ENCODE data around the gene LTBR.

Gene LTBR

GRCh38 chr12:6374028-6374785 is 9.8 kb upstream of the LTBR start:
- peaks cover 4% of the 10 kb centered on the region for H3K36me3 ChIP-seq (ENCODE audit: control insufficient read depth, insufficient read depth, low read length)
- peaks cover 73% of the 10 kb centered on the region for H3K4me1 ChIP-seq (ENCODE audit: control insufficient read depth, insufficient read depth, low read length)
- H3K4me3 ChIP-seq (ENCODE audit: low read length): peak overlapping the region; percentile 98
- peak overlapping the region; percentile 91 for H3K9ac ChIP-seq (ENCODE audit: low read length)
- no peaks in the 10 kb centered on the region for H3K9me3 ChIP-seq (ENCODE audit: control insufficient read depth, low read length)
- H3K27me3 ChIP-seq (ENCODE audit: control insufficient read depth, insufficient read depth, low read length): no peaks in the 10 kb centered on the region

GRCh38 chr12:6374786-6375160 is 9.2 kb upstream of the LTBR start:
- Histone ChIP-seq H3K4me1 (ENCODE audit: control insufficient read depth, insufficient read depth, low read length) (peaks cover 68% of the 10 kb centered on the region), H3K4me3 (ENCODE audit: low read length) (peak overlapping the region; percentile 98), H3K27me3 (ENCODE audit: control insufficient read depth, insufficient read depth, low read length) (no peaks in the 10 kb centered on the region), H3K9ac (ENCODE audit: low read length) (peak overlapping the region; percentile 91), H3K9me3 (ENCODE audit: control insufficient read depth, low read length) (no peaks in the 10 kb centered on the region), H3K36me3 (ENCODE audit: control insufficient read depth, insufficient read depth, low read length) (peaks cover 4% of the 10 kb centered on the region)

GRCh38 chr12:6375269-6376078 is 8.5 kb upstream of the LTBR start, which contains the start of gene SCNN1A:
TSS of gene SCNN1A (minus strand) at chr12:6375563. CDS start at chr12:6374783, 780 bp downstream.
- peak within 1 kb of the TSS; percentile 98 for H3K4me3 ChIP-seq (ENCODE audit: low read length)
- H3K4me1 ChIP-seq (ENCODE audit: control insufficient read depth, insufficient read depth, low read length): peaks cover 61% of the 10 kb centered on the region
- peak within 1 kb of the TSS; percentile 91 for H3K9ac ChIP-seq (ENCODE audit: low read length)
- peaks cover 4% of the 10 kb centered on the region for H3K36me3 ChIP-seq (ENCODE audit: control insufficient read depth, insufficient read depth, low read length)
- H3K9me3 ChIP-seq (ENCODE audit: control insufficient read depth, low read length): no peaks in the 10 kb centered on the region
- no peaks in the 10 kb centered on the region for H3K27me3 ChIP-seq (ENCODE audit: control insufficient read depth, insufficient read depth, low read length)

GRCh38 chr12:6376079-6376869 is 7.7 kb upstream of the LTBR start:
- no peaks in the 10 kb centered on the region for H3K36me3 ChIP-seq (ENCODE audit: control insufficient read depth, insufficient read depth, low read length)
- peak overlapping the region; percentile 57 for H3K4me3 ChIP-seq (ENCODE audit: low read length)
- peaks cover 55% of the 10 kb centered on the region for H3K4me1 ChIP-seq (ENCODE audit: control insufficient read depth, insufficient read depth, low read length)
- no peaks in the 10 kb centered on the region for H3K27me3 ChIP-seq (ENCODE audit: control insufficient read depth, insufficient read depth, low read length)
- no peaks in the 10 kb centered on the region for H3K9me3 ChIP-seq (ENCODE audit: control insufficient read depth, low read length)
- H3K9ac ChIP-seq (ENCODE audit: low read length): peak overlapping the region; percentile 91

GRCh38 chr12:6376870-6377666 is 6.9 kb upstream of the LTBR start:
- Histone ChIP-seq H3K4me1 (ENCODE audit: control insufficient read depth, insufficient read depth, low read length) (peaks cover 50% of the 10 kb centered on the region), H3K4me3 (ENCODE audit: low read length) (peak overlapping the region; percentile 9), H3K9me3 (ENCODE audit: control insufficient read depth, low read length) (no peaks in the 10 kb centered on the region), H3K27me3 (ENCODE audit: control insufficient read depth, insufficient read depth, low read length) (no peaks in the 10 kb centered on the region), H3K9ac (ENCODE audit: low read length) (peak overlapping the region; percentile 91), H3K36me3 (ENCODE audit: control insufficient read depth, insufficient read depth, low read length) (no peaks in the 10 kb centered on the region)

GRCh38 chr12:6377667-6377994 is 6.3 kb upstream of the LTBR start:
- Histone ChIP-seq H3K4me1 (ENCODE audit: control insufficient read depth, insufficient read depth, low read length) (peaks cover 48% of the 10 kb centered on the region), H3K9ac (ENCODE audit: low read length) (peak overlapping the region; percentile 91), H3K9me3 (ENCODE audit: control insufficient read depth, low read length) (no peaks in the 10 kb centered on the region), H3K4me3 (ENCODE audit: low read length) (peak overlapping the region; percentile 9), H3K27me3 (ENCODE audit: control insufficient read depth, insufficient read depth, low read length) (no peaks in the 10 kb centered on the region), H3K36me3 (ENCODE audit: control insufficient read depth, insufficient read depth, low read length) (no peaks in the 10 kb centered on the region)

- H3K9ac ChIP-seq (ENCODE audit: low read length): no peak overlapping the region
- H3K4me3 ChIP-seq (ENCODE audit: low read length): no peak overlapping the region
- H3K36me3 ChIP-seq (ENCODE audit: control insufficient read depth, insufficient read depth, low read length): no peaks in the 10 kb centered on the region
- peaks cover 57% of the 10 kb centered on the region for H3K4me1 ChIP-seq (ENCODE audit: control insufficient read depth, insufficient read depth, low read length)
- H3K9me3 ChIP-seq (ENCODE audit: control insufficient read depth, low read length): no peaks in the 10 kb centered on the region
- no peaks in the 10 kb centered on the region for H3K27me3 ChIP-seq (ENCODE audit: control insufficient read depth, insufficient read depth, low read length)
These were observed 5.1 kb upstream of the LTBR start for GRCh38 chr12:6378709-6379472.

- H3K4me1 ChIP-seq (ENCODE audit: control insufficient read depth, insufficient read depth, low read length): peaks cover 57% of the 10 kb centered on the region
These were observed 3.5 kb upstream of the LTBR start for GRCh38 chr12:6380141-6381121.

GRCh38 chr12:6382371-6382770 is 1.6 kb upstream of the LTBR start:
- peaks cover 53% of the 10 kb centered on the region for H3K4me1 ChIP-seq (ENCODE audit: control insufficient read depth, insufficient read depth, low read length)
- H3K9ac ChIP-seq (ENCODE audit: low read length): no peak overlapping the region
- no peaks in the 10 kb centered on the region for H3K27me3 ChIP-seq (ENCODE audit: control insufficient read depth, insufficient read depth, low read length)
- no peak overlapping the region for H3K4me3 ChIP-seq (ENCODE audit: low read length)
- H3K9me3 ChIP-seq (ENCODE audit: control insufficient read depth, low read length): no peaks in the 10 kb centered on the region
- H3K36me3 ChIP-seq (ENCODE audit: control insufficient read depth, insufficient read depth, low read length): no peaks in the 10 kb centered on the region

More at GRCh38 chr12:6380141-6381121, 3.5 kb upstream of the LTBR start:
- Histone ChIP-seq H3K4me3 (ENCODE audit: low read length) (no peak overlapping the region), H3K36me3 (ENCODE audit: control insufficient read depth, insufficient read depth, low read length) (no peaks in the 10 kb centered on the region), H3K9me3 (ENCODE audit: control insufficient read depth, low read length) (no peaks in the 10 kb centered on the region), H3K9ac (ENCODE audit: low read length) (no peak overlapping the region), H3K27me3 (ENCODE audit: control insufficient read depth, insufficient read depth, low read length) (no peaks in the 10 kb centered on the region)

GRCh38 chr12:6382982-6383381 is 980 bp upstream of the LTBR start:
- Histone ChIP-seq H3K9ac (ENCODE audit: low read length) (peak overlapping the region; percentile 98), H3K4me1 (ENCODE audit: control insufficient read depth, insufficient read depth, low read length) (peaks cover 48% of the 10 kb centered on the region), H3K36me3 (ENCODE audit: control insufficient read depth, insufficient read depth, low read length) (no peaks in the 10 kb centered on the region), H3K27me3 (ENCODE audit: control insufficient read depth, insufficient read depth, low read length) (no peaks in the 10 kb centered on the region), H3K4me3 (ENCODE audit: low read length) (no peak overlapping the region), H3K9me3 (ENCODE audit: control insufficient read depth, low read length) (no peaks in the 10 kb centered on the region)

Data from mucosa of stomach (tissue), 1 donor.